ENCODE results near the gene ATP5PF.
"Not testable (repeated sequence)": the region's sequence is repeated elsewhere in the genome, so short reads cannot be mapped to it uniquely, and the experiment has no call there.

GRCh38 chr21:25714066-25714465, 20.6 kb downstream of the ATP5PF start:
- TF ChIP-seq, protein P1, sequence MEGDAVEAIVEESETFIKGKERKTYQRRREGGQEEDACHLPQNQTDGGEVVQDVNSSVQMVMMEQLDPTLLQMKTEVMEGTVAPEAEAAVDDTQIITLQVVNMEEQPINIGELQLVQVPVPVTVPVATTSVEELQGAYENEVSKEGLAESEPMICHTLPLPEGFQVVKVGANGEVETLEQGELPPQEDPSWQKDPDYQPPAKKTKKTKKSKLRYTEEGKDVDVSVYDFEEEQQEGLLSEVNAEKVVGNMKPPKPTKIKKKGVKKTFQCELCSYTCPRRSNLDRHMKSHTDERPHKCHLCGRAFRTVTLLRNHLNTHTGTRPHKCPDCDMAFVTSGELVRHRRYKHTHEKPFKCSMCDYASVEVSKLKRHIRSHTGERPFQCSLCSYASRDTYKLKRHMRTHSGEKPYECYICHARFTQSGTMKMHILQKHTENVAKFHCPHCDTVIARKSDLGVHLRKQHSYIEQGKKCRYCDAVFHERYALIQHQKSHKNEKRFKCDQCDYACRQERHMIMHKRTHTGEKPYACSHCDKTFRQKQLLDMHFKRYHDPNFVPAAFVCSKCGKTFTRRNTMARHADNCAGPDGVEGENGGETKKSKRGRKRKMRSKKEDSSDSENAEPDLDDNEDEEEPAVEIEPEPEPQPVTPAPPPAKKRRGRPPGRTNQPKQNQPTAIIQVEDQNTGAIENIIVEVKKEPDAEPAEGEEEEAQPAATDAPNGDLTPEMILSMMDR (IDR thresholded peaks at IDR 0.05) = not testable (repeated sequence)
- not testable (repeated sequence) for TF ChIP-seq POLR2A (IDR thresholded peaks at IDR 0.05; ENCODE audit: low read depth); POLR2AphosphoS5 (IDR thresholded peaks at IDR 0.05); EP300 (IDR thresholded peaks at IDR 0.05)

All from esophagus muscularis mucosa (tissue), 4 donors.